GM12872 (cell line): ENCODE data around the gene IGF2BP1.

ENCODE experiments used
- CTCF ChIP-seq: IDR thresholded peaks from 3 replicates; pipeline ENCODE4 v1.5.1; 2011; ENCODE audit warnings: low read depth, mild to moderate bottlenecking, low read length, moderate library complexity; ENCODE audit not compliant: insufficient read depth

The IGF2BP1 gene

GRCh38 chr17:49086316-49086605, 89.1 kb downstream of the IGF2BP1 start:
- TF ChIP-seq CTCF, result no peak

- TF ChIP-seq CTCF, result no peak
Observed at GRCh38 chr17:49086649-49087048, 89.5 kb downstream of the IGF2BP1 start.

- no peak for TF ChIP-seq CTCF
Observed at GRCh38 chr17:49089094-49089493, 91.9 kb downstream of the IGF2BP1 start.

- no peak for TF ChIP-seq CTCF
Observed at GRCh38 chr17:49090878-49091594, 93.9 kb downstream of the IGF2BP1 start.

- TF ChIP-seq CTCF, result no peak
Observed at GRCh38 chr17:49093131-49093530, 95.9 kb downstream of the IGF2BP1 start.

- TF ChIP-seq CTCF, result no peak
Observed at GRCh38 chr17:49100601-49101000, 103.4 kb downstream of the IGF2BP1 start.

GRCh38 chr17:49101054-49101534, 103.9 kb downstream of the IGF2BP1 start:
- TF ChIP-seq CTCF, result no peak
